C4-2B (cell line): ENCODE measurements around the gene ZNHIT1.

ENCODE experiments used
- H3K27ac ChIP-seq: fragments of 450-650 bp; 2 replicates; pipeline ENCODE4 v1.5.1; 2017
- ZFX ChIP-seq: fragments of 450-650 bp; IDR thresholded peaks from 2 replicates; pipeline ENCODE4 v1.6.1; 2017
- TF ChIP-seq, protein P1 (sequence below): fragments of 450-650 bp; conservative IDR thresholded peaks from 2 replicates; pipeline ENCODE4 v1.5.1; 2017; ENCODE audit warnings: mild to moderate bottlenecking

The ZNHIT1 gene

GRCh38 chr7:101244375-101245146 is 26.6 kb downstream of the ZNHIT1 start, which contains the start of gene FIS1:
FIS1 (minus strand) TSS chr7:101245081; CDS start chr7:101245004, 77 bp downstream.
- peak within 1 kb of the TSS; percentile 79 for H3K27ac ChIP-seq
- TF ChIP-seq, protein P1, sequence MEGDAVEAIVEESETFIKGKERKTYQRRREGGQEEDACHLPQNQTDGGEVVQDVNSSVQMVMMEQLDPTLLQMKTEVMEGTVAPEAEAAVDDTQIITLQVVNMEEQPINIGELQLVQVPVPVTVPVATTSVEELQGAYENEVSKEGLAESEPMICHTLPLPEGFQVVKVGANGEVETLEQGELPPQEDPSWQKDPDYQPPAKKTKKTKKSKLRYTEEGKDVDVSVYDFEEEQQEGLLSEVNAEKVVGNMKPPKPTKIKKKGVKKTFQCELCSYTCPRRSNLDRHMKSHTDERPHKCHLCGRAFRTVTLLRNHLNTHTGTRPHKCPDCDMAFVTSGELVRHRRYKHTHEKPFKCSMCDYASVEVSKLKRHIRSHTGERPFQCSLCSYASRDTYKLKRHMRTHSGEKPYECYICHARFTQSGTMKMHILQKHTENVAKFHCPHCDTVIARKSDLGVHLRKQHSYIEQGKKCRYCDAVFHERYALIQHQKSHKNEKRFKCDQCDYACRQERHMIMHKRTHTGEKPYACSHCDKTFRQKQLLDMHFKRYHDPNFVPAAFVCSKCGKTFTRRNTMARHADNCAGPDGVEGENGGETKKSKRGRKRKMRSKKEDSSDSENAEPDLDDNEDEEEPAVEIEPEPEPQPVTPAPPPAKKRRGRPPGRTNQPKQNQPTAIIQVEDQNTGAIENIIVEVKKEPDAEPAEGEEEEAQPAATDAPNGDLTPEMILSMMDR, result peak; percentile 99
- peak; percentile 89; the same call in 1 of the 2 replicates for TF ChIP-seq ZFX

DNA sequence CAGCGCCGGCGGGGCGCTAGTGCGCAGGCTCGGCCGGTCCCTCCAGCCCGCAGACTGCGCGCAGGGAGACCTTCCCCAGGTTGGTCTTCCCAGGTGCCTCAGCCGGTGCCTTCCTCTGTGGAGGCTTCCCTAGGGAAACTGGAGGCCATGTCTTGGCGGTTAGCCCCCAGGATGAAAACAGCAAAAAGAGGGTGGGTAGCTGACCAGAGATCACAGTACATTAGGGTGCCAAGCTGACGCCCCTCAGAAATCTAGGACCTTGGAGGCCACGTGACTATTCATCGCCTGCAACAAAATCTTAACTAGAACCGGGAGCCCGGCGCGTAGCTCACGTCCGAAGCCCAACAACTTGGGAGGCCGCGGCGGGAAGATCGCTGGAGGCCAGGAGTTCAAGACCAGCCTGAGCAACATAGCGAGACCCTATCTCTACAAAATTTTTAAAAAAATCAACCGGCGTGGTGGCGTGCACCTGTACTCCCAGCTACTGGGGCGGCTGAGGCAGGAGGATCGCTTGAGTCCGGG is 27.2 kb downstream of the ZNHIT1 start:
- TF ChIP-seq, protein P1, result no peak
- no peak for TF ChIP-seq ZFX
- peak overlapping the region; percentile 79 for H3K27ac ChIP-seq

GRCh38 chr7:101248276-101248675 is 30.3 kb downstream of the ZNHIT1 start:
- TF ChIP-seq, protein P1, result no peak
- TF ChIP-seq ZFX, result no peak
- H3K27ac ChIP-seq, result no peak overlapping the region

- no peak for TF ChIP-seq ZFX
- TF ChIP-seq, protein P1, result no peak
- H3K27ac ChIP-seq, result no peak overlapping the region
These were observed 32.4 kb downstream of the ZNHIT1 start for GRCh38 chr7:101250324-101250723.

DNA sequence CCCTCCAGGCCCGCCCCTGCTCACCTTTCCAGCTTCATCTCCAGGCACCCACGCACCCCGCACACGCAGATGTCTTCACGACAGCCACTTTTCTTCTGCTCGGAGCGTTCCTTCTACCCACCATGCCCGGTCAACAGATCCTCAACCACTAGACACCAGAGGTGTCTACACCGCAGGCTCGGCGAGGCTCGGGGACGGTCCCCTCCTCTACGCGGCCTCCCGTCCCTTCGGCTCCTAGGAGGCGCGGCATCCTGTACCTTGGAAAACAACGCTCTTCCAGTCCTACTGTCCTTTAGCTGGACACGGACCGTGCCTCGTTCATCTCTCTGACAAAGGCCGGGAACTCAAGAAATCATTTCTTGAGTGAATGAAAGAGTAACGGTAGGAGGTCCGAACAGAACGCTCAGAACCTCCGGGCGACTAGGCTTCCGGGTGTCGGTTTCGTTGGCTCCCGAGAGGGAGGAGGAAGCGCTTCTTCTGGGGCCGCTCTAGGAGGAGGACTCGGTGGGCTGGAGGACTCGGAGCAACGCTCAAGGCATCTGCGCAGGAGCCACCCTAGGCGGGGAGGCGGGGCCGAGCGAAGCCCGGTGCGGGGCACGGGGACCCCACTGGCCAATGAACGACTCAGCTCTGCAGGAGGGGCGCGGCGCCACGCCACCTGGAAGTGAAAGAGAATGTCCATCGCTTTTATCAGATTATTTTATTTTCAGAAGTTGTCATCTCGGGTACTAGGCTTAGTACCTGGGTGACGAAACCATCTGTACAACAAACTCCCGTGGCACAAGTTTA is 34.1 kb downstream of the ZNHIT1 start:
- peak overlapping the region; percentile 68 for H3K27ac ChIP-seq
- peak; percentile 84; the same call in 1 of the 2 replicates for TF ChIP-seq ZFX
- TF ChIP-seq, protein P1, result no peak

GRCh38 chr7:101253199-101253598 is 35.2 kb downstream of the ZNHIT1 start:
- peak overlapping the region; percentile 68 for H3K27ac ChIP-seq

DNA sequence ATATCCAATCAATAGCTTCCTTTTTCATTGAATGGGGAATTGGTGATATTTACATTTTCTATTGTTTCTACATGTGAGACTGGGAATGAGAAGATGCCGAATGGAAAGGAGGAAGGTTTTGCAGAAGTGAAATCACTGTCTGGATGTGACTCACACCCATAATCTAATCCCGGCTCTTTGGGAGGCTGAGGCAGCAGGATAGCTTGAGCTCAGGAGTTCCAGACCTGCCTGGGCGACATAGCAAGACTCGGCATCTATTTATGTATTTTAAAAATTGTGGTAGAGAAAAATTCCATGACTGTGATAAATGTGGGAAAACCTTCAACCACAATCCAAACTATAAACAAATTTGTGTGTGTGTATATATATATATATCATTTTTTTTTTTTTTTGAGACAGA is 37.8 kb downstream of the ZNHIT1 start:
- TF ChIP-seq, protein P1, result no peak
- TF ChIP-seq ZFX, result no peak
- no peak overlapping the region for H3K27ac ChIP-seq
